Thoracic aorta endothelial cell (primary cell): ENCODE data around the gene COG7. TPM values are rescaled to one million over a fixed set of nuclear protein-coding genes. Genes with fewer than 3 reads are reported as not detected.

Experiments used
- small RNA-seq: library from RNA; depleted of rRNA; stranded (forward); fragments of <200 nt; gene quantifications from one replicate; pipeline ENCODE3, GENCODE V24; 2012
- total RNA-seq: library from RNA; depleted of rRNA; stranded (reverse); fragments of >200 nt; gene quantifications from 2 replicates; pipeline ENCODE4 v1.2.3, GENCODE V29; 2012

The COG7 gene
- total RNA-seq, result 16.2 and 17.6 TPM in 2 replicates

GRCh38 chr16:23452572-23453337, at the start of gene COG7:
TSS of gene COG7 (minus strand) at chr16:23453189. CDS start at chr16:23452994, 195 bp downstream.

Small RNAs within 50 kb of the gene (small RNA-seq; reads per million reads assigned to genes)
- gene RF00072, result not detected

Other genes starting within 250 kb of the COG7 start
- gene SCNN1B, start 150.9 kb downstream of the COG7 start, total RNA-seq, result not detected in 2 replicates
- gene GGA2, start 57.3 kb upstream of the COG7 start, total RNA-seq, result 45.5 and 56.6 TPM in 2 replicates
- gene EARS2, start 104.2 kb upstream of the COG7 start, total RNA-seq, result 19.1 and 19.5 TPM in 2 replicates
- gene UBFD1, start 104.5 kb upstream of the COG7 start, total RNA-seq, result 56.4 and 99.2 TPM in 2 replicates
- 140 and 167 TPM in 2 replicates for gene NDUFAB1, start 143.1 kb upstream of the COG7 start, total RNA-seq
- gene PALB2, start 188.1 kb upstream of the COG7 start, total RNA-seq, result 18.5 and 25.0 TPM in 2 replicates
- gene DCTN5, start 188.3 kb upstream of the COG7 start, total RNA-seq, result 68.1 and 71.5 TPM in 2 replicates
- gene PLK1, start 225.7 kb upstream of the COG7 start, total RNA-seq, result 44.0 and 82.6 TPM in 2 replicates